Measurements from ENCODE around the gene DNAH2. TPM values are rescaled to one million over a fixed set of nuclear protein-coding genes. Genes with fewer than 3 reads are reported as not detected.

The DNAH2 gene
- total and polyA plus RNA-seq, 2 of the 13 experiments (the other 11 are each of a cell fraction or from before 2014, with no cell fraction given), result not detected

- TF ChIP-seq YY1 (IDR thresholded peaks at IDR 0.05; ENCODE audit: insufficient read depth, insufficient replicate concordance, low read depth, low read length), result no peak
- no peak for TF ChIP-seq KLF13 (CRISPR knock-in tag; IDR thresholded peaks at IDR 0.05)
- no peak for TF ChIP-seq CBX2 (IDR thresholded peaks at IDR 0.05; ENCODE audit: low read depth, low read length)
- TF ChIP-seq CBX2 (CRISPR knock-in tag; IDR thresholded peaks at IDR 0.05; ENCODE audit: low read depth), result no peak
- TF ChIP-seq, protein P1, sequence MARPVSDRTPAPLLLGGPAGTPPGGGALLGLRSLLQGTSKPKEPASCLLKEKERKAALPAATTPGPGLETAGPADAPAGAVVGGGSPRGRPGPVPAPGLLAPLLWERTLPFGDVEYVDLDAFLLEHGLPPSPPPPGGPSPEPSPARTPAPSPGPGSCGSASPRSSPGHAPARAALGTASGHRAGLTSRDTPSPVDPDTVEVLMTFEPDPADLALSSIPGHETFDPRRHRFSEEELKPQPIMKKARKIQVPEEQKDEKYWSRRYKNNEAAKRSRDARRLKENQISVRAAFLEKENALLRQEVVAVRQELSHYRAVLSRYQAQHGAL (CRISPR knock-in tag; IDR thresholded peaks at IDR 0.05; ENCODE audit: not compliant biosample characterization), result no peak
- no peak for TF ChIP-seq MED13 (CRISPR knock-in tag; IDR thresholded peaks at IDR 0.05)
- TF ChIP-seq, protein P2, sequence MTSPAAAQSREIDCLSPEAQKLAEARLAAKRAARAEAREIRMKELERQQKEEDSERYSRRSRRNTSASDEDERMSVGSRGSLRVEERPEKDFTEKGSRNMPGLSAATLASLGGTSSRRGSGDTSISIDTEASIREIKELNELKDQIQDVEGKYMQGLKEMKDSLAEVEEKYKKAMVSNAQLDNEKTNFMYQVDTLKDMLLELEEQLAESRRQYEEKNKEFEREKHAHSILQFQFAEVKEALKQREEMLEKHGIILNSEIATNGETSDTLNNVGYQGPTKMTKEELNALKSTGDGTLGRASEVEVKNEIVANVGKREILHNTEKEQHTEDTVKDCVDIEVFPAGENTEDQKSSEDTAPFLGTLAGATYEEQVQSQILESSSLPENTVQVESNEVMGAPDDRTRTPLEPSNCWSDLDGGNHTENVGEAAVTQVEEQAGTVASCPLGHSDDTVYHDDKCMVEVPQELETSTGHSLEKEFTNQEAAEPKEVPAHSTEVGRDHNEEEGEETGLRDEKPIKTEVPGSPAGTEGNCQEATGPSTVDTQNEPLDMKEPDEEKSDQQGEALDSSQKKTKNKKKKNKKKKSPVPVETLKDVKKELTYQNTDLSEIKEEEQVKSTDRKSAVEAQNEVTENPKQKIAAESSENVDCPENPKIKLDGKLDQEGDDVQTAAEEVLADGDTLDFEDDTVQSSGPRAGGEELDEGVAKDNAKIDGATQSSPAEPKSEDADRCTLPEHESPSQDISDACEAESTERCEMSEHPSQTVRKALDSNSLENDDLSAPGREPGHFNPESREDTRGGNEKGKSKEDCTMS (CRISPR knock-in tag; conservative IDR thresholded peaks at IDR 0.05), result no peak
- TF ChIP-seq, protein P3, sequence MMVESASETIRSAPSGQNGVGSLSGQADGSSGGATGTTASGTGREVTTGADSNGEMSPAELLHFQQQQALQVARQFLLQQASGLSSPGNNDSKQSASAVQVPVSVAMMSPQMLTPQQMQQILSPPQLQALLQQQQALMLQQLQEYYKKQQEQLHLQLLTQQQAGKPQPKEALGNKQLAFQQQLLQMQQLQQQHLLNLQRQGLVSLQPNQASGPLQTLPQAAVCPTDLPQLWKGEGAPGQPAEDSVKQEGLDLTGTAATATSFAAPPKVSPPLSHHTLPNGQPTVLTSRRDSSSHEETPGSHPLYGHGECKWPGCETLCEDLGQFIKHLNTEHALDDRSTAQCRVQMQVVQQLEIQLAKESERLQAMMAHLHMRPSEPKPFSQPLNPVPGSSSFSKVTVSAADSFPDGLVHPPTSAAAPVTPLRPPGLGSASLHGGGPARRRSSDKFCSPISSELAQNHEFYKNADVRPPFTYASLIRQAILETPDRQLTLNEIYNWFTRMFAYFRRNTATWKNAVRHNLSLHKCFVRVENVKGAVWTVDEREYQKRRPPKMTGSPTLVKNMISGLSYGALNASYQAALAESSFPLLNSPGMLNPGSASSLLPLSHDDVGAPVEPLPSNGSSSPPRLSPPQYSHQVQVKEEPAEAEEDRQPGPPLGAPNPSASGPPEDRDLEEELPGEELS (CRISPR knock-in tag; IDR thresholded peaks at IDR 0.05), result no peak; the same call in 1 of the 2 replicates
- TF ChIP-seq TOPORS (CRISPR knock-in tag; IDR thresholded peaks at IDR 0.05), result 0 out of 2 replicates have a peak, but pooled peaks have one; percentile 7
- peak; percentile 61; the same call in 1 of the 2 replicates for TF ChIP-seq ZNF784 (CRISPR knock-in tag; IDR thresholded peaks at IDR 0.05; ENCODE audit: borderline replicate concordance)
- no peak for TF ChIP-seq GLMP (CRISPR knock-in tag; IDR thresholded peaks at IDR 0.05; ENCODE audit: borderline replicate concordance)
- TF ChIP-seq MTF2 (CRISPR knock-in tag; IDR thresholded peaks at IDR 0.05; ENCODE audit: borderline replicate concordance), result no peak
- no peak for TF ChIP-seq XBP1 (CRISPR knock-in tag; IDR thresholded peaks at IDR 0.05)
- no peak for TF ChIP-seq TEF (CRISPR knock-in tag; IDR thresholded peaks at IDR 0.05)
- TF ChIP-seq SMARCE1 (IDR thresholded peaks at IDR 0.05; ENCODE audit: borderline replicate concordance), result no peak
- no peak for TF ChIP-seq NR3C1 (CRISPR knock-in tag; IDR thresholded peaks at IDR 0.05)
- TF ChIP-seq BORCS8-MEF2B (CRISPR knock-in tag; IDR thresholded peaks at IDR 0.05), result peak; percentile 68; the same call in 1 of the 2 replicates
- peak; percentile 80 for TF ChIP-seq CHD4 (IDR thresholded peaks at IDR 0.05; ENCODE audit: borderline replicate concordance, low read length)
- no peak for TF ChIP-seq HMGA1 (CRISPR knock-in tag; conservative IDR thresholded peaks at IDR 0.05)
- no peak for TF ChIP-seq ZNF253 (CRISPR knock-in tag; IDR thresholded peaks at IDR 0.05; ENCODE audit: borderline replicate concordance)
- TF ChIP-seq ZNF747 (CRISPR knock-in tag; IDR thresholded peaks at IDR 0.05; ENCODE audit: borderline replicate concordance), result no peak
These were observed 126.2 kb downstream of the DNAH2 start (continued) for GRCh38 chr17:7843536-7844291.
